Activated T-cell treated with anti-CD3 and anti-CD28 coated beads for 48 hours (primary cell): ENCODE data around the gene MZF1.
A peak's percentile ranks its signal among the peaks of the same experiment; 100 is the strongest.

Experiments used
- DNase-seq: peaks from one replicate; pipeline ENCODE4 v3.0.0-alpha.2; 2020; ENCODE audit warnings: low read depth

Gene MZF1

GRCh38 chr19:58513694-58514563, 59.2 kb downstream of the MZF1 start:
- peak; percentile 99 for DNase-seq

GRCh38 chr19:58513213-58513693, 59.9 kb downstream of the MZF1 start:
- no peak for DNase-seq
